8988T (cell line): ENCODE data around the gene LRFN2.

Experiments
- DNase-seq: peaks from one replicate; pipeline ENCODE4 v3.0.0; 2011

LRFN2 gene

GRCh38 chr6:40541556-40542174 lies 45.5 kb downstream of the LRFN2 start:
- DNase-seq: no peak

- DNase-seq: no peak
Measured at GRCh38 chr6:40540790-40541189, 46.4 kb downstream of the LRFN2 start.

DNA sequence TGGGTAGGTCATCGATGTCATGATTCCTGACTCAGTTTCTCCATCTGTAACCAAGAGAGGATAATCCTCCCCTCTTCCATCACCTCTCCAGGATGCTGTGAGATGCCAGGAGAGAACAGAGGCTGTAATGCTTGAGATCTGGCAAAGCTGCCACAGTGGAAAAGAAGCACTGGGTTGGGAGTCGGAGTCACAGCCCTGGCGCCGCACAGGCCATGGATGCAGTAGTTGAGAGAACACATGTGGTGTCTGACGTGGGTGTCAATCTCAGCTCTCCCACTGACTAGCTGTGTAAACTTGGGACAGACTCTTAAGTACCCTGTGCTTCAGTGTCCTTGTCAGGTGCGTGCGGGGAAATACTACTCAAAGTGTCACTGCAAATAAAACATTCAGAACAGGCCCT lies 47.3 kb downstream of the LRFN2 start:
- DNase-seq: no peak

DNA sequence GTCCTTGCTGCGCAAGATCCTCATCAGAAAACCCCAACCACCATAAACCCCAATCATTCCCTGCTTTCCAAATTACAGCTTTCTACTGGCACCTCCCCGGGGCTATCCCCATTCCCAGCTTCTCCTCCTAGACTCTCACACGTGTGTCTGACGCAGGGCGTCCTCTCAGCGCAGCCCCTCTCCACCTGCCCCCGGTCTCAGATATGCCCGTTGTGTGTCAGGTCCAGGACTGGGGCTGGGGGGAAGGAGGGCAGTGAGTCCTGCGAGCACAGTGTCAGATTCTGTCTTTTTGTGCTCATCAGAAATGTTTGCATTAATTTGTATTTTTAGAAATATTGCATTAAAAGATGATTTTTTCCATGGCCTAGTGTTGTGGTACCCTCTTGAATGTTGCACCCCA lies 48.6 kb downstream of the LRFN2 start:
- no peak for DNase-seq

- DNase-seq: no peak
Measured at GRCh38 chr6:40537446-40537845, 49.7 kb downstream of the LRFN2 start.

GRCh38 chr6:40536442-40536841 lies 50.7 kb downstream of the LRFN2 start:
- no peak for DNase-seq

DNA sequence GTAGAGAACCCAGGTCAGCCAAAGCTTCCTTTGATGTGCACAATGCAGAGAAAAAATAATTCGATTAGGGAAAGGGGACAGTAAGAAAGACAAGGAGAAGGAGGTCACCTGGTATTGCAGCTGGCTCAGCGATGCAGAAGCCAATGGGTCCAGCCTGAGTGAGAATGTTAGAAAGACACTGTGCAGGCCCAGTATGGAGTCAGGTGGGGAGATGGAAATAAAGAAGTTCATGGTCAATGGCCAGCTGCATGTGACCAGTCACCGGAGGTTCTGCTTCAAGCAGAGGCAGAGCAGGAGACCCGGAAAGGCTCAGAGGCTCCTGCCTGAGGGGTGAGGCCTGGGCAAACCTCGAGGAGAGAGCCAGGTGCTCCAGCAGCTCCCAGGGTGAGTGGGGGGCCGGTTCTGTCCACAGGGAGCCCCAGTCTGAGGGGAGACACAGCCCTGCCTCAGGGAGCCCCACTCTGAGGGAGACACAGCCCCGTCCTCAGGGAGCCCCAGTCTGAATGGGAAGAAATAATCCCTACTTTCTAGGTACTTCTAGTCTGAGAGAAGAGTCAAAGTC lies 51.3 kb downstream of the LRFN2 start:
- DNase-seq: no peak

DNA sequence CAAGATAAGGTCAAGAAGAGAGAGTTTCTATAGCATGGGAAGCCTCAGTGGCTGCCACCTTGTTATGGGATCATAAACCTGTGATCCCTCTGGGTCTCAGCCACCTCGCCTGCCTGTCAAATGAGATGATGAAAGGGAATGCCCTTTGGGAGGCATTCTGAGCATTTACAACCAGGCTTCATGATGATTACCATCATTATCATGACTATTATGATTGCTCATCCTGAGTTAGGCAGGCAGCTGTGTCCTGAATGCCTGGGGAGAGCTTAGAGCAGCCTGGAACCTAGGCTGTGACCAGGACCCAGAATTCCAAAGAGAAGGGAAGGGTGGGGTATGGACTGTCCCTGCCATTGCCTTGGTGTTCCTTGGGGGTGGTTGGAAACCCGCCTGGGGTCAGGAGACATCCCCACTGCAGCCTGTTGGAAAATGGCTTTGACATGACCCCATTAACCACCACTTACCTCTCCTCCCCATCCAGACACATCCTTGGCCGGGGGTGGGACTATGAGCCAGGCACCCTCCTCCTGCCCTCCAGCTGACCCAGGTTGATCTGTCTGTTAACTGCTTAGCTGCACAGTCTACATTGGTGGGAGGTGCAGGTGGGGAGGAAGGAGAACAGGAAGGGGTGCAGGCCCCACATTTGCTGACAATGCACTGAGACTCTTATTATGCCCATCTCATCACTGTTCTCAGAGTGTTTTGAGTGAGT lies 51.9 kb downstream of the LRFN2 start:
- DNase-seq: no peak

- no peak for DNase-seq
Measured at GRCh38 chr6:40532349-40533000, 54.7 kb downstream of the LRFN2 start.

GRCh38 chr6:40529919-40530318 lies 57.2 kb downstream of the LRFN2 start:
- no peak for DNase-seq

DNA sequence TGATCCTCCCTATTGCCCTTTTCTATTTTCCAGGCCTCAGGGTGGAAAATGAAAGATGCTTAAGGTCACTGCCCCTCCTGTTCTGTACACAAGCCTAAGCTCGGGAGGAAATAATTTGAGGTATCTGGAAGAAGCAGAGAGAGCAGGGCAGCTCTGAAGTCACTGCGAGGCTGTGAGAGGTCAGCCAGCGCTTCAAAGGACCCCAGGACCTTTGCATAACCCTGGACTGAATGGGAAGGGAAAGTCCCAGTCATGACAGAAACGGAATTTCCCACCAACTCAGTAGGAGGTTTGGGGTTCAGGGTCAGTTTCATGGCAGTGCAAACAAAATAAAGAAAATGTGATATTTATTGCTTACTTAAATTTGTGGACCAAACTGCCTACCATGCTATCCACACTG lies 58.1 kb downstream of the LRFN2 start:
- DNase-seq: no peak

- no peak for DNase-seq
Measured at GRCh38 chr6:40528051-40528450, 59.1 kb downstream of the LRFN2 start.

GRCh38 chr6:40526036-40526435 lies 61.1 kb downstream of the LRFN2 start:
- DNase-seq: no peak

- DNase-seq: no peak
Measured at GRCh38 chr6:40524797-40525585, 62.2 kb downstream of the LRFN2 start.

DNA sequence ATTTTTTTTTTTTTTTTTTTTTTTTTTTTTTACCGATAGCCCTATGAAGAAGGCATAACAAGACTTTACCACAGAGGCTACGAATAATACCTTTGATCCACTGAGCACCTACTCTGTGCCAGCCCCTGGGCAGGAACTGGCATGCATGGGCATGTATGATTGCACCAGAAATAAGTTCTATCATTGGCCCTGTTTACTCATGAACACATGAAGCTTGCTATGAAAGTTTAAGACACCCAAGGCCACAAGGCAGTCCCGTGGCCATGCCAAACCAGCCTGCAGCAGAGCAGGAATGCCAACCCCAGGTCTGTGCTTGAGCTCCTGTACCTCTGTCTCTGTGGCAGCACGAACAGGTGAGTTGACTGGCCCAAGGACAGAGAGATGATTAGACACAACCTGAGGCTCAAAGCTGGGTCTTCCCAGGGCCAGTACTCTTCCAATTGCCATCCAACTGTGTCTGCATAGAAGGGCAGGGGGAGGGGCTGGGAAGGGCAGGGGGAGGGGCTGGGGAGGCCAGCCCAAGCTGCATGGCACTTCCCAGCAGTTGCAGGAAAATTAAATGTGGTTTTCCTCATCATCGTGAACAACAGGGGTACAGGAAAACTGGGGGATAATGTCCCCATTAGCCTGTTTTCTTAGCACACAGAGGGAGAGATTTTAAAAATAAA lies 63.5 kb downstream of the LRFN2 start:
- no peak for DNase-seq

DNA sequence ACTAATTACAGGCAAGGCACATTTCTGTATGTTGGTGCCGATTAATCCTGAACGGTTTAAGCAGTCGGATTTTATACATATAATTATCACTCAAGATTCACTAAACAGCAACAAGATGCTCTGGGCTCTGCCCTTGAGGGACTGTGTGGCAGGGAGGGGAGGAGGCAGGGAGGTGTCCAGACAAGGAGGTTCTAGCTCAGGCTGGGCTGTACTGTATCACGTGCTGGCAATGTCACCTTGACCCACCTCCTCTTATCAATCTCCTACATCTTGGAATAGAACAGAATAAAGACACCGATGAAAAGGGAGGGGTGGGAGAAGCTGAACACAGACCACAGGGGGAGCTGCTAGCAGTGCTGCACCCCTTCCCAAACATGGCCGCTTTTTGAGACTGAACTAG lies 65.7 kb downstream of the LRFN2 start:
- DNase-seq: no peak

GRCh38 chr6:40520678-40521077 lies 66.5 kb downstream of the LRFN2 start:
- DNase-seq: no peak

- DNase-seq: no peak
Measured at GRCh38 chr6:40520084-40520483, 67.1 kb downstream of the LRFN2 start.

DNA sequence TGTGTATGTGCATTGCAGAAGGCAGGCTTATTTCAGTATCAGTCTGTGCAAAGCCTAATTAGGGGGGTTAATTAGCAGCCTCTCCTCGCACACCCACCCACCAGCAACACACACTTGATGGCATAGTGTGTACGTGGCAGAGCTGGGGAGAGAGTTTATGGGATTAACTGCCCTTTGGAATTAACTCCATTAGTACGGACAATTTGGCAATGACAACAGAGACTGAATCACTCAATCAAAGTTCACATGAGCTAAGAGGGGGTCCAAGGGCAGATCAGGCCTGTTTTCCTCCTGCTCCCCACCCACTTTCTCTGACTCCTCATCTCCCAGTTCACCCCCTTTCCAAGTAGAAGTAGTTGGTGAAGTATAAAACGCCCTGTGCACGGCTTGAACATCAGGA lies 69.5 kb downstream of the LRFN2 start:
- DNase-seq: no peak

DNA sequence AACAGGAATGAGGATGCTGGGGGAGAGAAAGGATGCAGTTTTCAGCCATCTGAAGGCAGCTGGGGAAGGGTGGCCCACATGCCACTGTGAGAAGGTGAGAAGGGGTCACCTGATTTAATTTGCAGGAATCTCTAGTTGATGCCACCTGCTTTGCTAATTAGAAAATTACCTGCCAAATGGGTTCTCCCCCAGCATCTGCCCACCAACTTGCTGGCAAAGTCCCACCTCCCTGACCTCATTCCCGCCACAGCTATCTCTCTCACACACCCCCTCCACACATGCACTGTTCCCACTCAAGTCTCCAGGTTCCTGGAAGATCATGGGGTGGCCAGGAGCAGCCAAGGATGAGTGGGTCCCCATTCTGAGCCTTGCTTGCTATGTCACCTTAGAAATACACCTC lies 70.7 kb downstream of the LRFN2 start:
- no peak for DNase-seq

GRCh38 chr6:40512340-40512739 lies 74.8 kb downstream of the LRFN2 start:
- DNase-seq: no peak

DNA sequence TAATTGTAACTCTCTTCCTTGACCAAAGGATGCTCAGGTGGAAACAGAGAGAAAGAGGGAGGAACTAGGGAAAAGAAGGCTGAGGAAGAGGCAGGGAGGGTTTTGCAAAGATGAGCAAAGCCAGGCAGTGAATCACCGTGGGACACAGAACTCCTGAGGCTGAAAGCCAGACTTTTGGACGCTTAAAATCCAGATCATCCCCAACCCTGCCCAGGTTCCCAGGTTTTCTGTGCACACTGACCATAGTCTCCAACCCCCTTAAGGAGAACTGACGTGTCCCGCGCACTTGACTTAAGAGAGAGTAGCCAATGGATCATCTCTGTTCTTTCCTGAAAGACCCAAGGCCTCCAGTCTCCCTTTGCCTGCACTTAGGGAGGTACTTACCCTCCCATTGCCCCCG lies 75.3 kb downstream of the LRFN2 start:
- DNase-seq: no peak

GRCh38 chr6:40510442-40510841 lies 76.7 kb downstream of the LRFN2 start:
- no peak for DNase-seq
